Measurements from ENCODE around the gene TMPRSS6. TPM values are rescaled to one million over a fixed set of nuclear protein-coding genes. Genes with fewer than 3 reads are reported as not detected.
A peak's percentile ranks its signal among the peaks of the same experiment; 100 is the strongest.

The TMPRSS6 gene
- total and polyA plus RNA-seq, 5 donors: not detected

DNA sequence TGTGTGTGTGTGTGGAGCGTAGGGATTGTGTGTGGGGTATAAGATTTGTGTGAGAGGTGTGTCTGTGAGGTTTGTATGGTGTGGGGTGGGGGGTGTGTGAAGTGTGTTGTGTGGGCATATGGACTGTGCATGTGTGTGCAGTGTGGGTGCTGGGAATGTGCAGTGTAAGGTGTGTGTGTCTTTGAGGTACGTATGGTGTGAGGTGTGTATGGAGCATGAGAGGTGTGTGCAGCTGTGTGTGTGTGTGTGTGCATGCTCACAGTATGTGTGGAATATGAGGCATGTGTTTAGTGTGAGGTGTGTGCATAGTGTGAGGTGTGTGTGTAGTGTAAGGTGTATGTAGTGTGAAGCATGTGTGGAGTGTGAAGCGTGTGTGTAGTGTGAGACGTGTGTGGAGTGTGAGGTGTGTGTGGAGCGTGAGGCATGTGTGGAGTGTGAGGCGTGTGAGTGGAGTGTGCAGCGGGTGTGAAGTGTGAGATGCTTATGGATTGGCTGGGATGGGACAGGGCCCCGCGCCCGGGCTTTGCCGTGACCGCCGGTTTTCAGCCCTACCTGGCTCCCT, 1.7 kb upstream of the TMPRSS6 start:
- DNase-seq (peak in 1 of 3 donors; percentile 13), ATAC-seq (no peak)
- no peaks in the 10 kb centered on the region for H3K27me3 ChIP-seq (ENCODE audit: control insufficient read depth, insufficient read depth)
- intact Hi-C loops (cut with DNase I): no loop called here
- H3K27ac ChIP-seq (ENCODE audit: low read length): no peak overlapping the region
- H3K4me3 ChIP-seq (ENCODE audit: low read length): no peak overlapping the region
- 89% methylated on average over 13 of the region's 13 CpGs for WGBS
- H3K9me3 ChIP-seq (ENCODE audit: control insufficient read depth, low read length): no peaks in the 10 kb centered on the region
- H3K4me1 ChIP-seq (ENCODE audit: control insufficient read depth, insufficient read depth, low read length): no peaks in the 10 kb centered on the region

DNA sequence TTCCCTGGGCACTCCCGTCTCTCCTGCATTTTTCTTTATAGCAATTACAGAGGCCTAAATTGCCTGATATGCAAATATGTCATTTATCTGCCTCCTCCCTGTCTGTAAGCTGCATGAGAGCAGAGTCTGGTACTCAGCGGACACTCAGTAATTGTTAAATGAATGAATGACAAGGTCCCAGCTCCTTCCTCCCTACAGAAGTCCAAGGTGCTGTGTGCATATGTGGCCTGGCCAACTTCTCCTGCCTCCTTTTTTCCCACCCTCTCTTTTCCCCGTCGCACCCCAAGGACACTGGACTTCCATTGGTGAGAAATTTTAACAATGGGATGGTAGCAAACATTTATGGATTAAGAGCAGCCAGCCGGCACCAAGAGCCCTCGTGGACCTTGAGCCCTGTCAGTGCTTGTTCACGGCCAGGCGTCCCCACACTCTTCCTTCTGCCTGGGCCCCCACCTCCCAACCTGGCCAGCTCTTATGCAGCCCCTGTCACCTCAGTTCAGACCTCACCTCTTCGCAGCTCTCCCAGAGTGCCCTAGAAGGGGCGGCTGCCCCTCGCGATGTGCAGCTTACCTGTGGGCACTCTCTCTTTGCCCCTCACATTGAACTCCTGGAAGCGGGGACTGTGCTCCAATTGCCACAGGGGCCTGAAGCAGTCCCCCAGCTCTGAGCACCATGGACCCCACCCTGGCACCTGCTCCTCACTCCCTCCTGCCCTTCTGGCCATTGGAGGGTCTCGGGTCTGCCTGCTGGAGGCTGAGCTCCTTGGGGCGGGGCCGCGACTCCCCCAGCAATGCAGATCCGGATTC, 1.5 kb downstream of the TMPRSS6 start:
- ATAC-seq (no peak), DNase-seq (no peak)
- 87% methylated on average over 18 of the region's 18 CpGs for WGBS
- H3K4me3 ChIP-seq (ENCODE audit: low read length): no peak overlapping the region
- no peaks in the 10 kb centered on the region for H3K9me3 ChIP-seq (ENCODE audit: control insufficient read depth, low read length)
- intact Hi-C loops (cut with DNase I): no loop called here
- H3K4me1 ChIP-seq (ENCODE audit: control insufficient read depth, insufficient read depth, low read length): no peaks in the 10 kb centered on the region
- H3K27ac ChIP-seq (ENCODE audit: low read length): no peak overlapping the region
- H3K27me3 ChIP-seq (ENCODE audit: control insufficient read depth, insufficient read depth): no peaks in the 10 kb centered on the region

DNA sequence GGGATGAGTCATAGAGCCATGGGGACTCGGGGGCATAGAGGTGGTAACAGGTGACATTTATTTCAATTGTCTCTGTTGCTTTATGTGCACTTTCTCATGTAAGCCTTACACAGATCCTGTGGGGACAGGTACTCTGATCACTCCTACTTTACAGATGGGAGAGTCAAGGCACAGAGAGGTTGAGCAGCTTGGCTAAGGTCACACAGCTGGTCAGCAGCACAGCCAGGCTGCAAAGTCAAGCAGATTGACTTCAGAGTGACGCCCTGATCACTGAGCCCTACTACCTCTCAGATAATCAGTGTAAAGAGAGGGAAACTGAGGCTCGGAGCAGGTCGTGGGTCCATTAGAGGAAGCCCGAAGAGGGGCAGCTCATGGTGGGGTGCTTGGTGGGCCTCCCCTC, 3.5 kb downstream of the TMPRSS6 start:
- Histone ChIP-seq H3K4me1 (ENCODE audit: control insufficient read depth, insufficient read depth, low read length) (no peaks in the 10 kb centered on the region), H3K27ac (ENCODE audit: low read length) (no peak overlapping the region), H3K9me3 (ENCODE audit: control insufficient read depth, low read length) (no peaks in the 10 kb centered on the region), H3K27me3 (ENCODE audit: control insufficient read depth, insufficient read depth) (no peaks in the 10 kb centered on the region), H3K4me3 (ENCODE audit: low read length) (no peak overlapping the region)
- ATAC-seq (no peak), DNase-seq (no peak)
- WGBS: 84% methylated on average over 5 of the region's 5 CpGs
- intact Hi-C loops (cut with DNase I): no loop called here

DNA sequence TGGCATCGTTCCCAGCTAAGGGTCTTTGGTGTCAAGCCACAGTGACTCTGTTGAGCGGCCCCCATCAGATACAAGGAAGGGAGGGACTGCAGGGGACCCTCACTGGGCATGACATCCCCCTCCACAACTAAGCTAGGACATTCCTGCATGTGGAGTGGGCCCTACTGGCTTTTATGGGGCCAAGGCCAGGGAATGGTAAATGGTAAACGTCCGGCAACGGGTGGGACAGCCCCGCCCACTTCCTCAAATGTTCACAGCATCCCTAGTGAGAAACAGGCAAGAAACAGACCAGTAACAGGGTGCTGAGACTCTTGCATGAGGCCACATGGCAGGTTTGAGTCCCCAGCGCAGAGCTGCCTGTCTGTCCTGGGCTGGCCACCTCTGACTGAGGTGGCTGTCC, 4.4 kb downstream of the TMPRSS6 start:
- Histone ChIP-seq H3K27ac (ENCODE audit: low read length) (no peak overlapping the region), H3K4me3 (ENCODE audit: low read length) (no peak overlapping the region), H3K4me1 (ENCODE audit: control insufficient read depth, insufficient read depth, low read length) (no peaks in the 10 kb centered on the region), H3K9me3 (ENCODE audit: control insufficient read depth, low read length) (no peaks in the 10 kb centered on the region), H3K27me3 (ENCODE audit: control insufficient read depth, insufficient read depth) (no peaks in the 10 kb centered on the region)
- ATAC-seq (no peak), DNase-seq (no peak)
- 23% methylated on average over 7 of the region's 7 CpGs for WGBS
- intact Hi-C loops (cut with DNase I): no loop called here

DNA sequence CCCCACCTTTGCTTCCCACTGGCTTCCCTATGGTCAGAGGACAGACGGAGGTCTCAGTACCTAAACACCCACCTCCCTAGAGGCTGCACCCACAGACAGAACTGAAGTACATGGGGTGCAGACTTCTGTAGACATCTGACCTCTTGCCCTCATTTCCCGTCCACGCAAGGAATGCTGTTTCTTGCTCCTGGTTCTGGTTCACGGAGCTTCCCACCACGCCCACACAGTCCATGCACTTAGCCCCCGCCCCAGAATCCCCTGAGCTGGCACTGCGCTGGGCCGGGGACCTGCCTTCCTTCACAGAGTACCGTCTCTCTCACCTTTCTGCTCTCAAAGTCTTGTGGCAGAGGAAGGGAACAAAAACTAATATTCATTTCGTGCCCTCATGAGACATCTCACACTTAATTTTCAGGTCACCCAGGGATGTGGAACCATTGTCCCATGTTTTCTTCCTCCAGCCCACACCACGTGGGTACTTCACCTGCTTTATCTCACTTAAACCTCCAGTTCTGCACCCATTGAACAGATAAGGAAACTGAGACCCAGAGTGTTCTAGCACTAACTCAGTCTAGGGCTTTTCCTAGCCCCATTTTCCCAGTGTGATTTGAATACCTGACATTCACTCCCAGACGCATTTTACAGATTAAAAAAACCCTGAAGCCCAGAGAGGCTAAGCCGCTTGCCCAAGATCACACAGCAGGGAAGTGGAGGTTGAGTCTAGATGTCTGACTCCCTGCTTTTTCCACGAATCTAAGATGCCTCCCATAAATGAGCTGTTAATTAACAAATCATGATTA, 5.7 kb downstream of the TMPRSS6 start:
- H3K4me1 ChIP-seq (ENCODE audit: control insufficient read depth, insufficient read depth, low read length): no peaks in the 10 kb centered on the region
- whole genome bisulfite sequencing: 52% methylated on average over 14 of the region's 14 CpGs
- no peaks in the 10 kb centered on the region for H3K9me3 ChIP-seq (ENCODE audit: control insufficient read depth, low read length)
- no peak overlapping the region for H3K4me3 ChIP-seq (ENCODE audit: low read length)
- H3K27ac ChIP-seq (ENCODE audit: low read length): no peak overlapping the region
- intact Hi-C loops (cut with DNase I): no loop called here
- ATAC-seq (no peak), DNase-seq (no peak)
- no peaks in the 10 kb centered on the region for H3K27me3 ChIP-seq (ENCODE audit: control insufficient read depth, insufficient read depth)

DNA sequence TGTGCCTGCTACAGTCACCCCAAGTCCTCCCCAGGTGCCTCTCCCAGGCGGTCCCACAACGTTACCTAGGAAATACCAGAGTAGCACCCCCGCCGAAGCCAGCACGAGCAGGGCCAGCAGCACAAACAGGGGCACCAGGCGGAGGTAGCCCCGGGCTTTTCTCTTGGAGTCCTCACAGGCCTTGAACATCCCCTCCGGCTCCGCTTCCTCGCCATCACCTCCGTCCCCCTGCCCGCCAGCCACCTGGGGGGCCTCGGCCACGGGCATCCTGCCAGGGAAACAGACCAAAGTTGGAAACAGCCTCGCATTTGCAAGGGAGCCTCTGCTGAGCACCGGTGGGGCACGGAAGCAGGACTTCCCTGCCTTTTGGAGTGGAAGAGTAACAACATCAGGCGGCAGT, 6.4 kb downstream of the TMPRSS6 start:
- ATAC-seq (no peak), DNase-seq (no peak)
- intact Hi-C loops (cut with DNase I): no loop called here
- Histone ChIP-seq H3K9me3 (ENCODE audit: control insufficient read depth, low read length) (no peaks in the 10 kb centered on the region), H3K4me1 (ENCODE audit: control insufficient read depth, insufficient read depth, low read length) (no peaks in the 10 kb centered on the region), H3K27ac (ENCODE audit: low read length) (no peak overlapping the region), H3K4me3 (ENCODE audit: low read length) (no peak overlapping the region), H3K27me3 (ENCODE audit: control insufficient read depth, insufficient read depth) (no peaks in the 10 kb centered on the region)
- WGBS: 45% methylated on average over 18 of the region's 18 CpGs

DNA sequence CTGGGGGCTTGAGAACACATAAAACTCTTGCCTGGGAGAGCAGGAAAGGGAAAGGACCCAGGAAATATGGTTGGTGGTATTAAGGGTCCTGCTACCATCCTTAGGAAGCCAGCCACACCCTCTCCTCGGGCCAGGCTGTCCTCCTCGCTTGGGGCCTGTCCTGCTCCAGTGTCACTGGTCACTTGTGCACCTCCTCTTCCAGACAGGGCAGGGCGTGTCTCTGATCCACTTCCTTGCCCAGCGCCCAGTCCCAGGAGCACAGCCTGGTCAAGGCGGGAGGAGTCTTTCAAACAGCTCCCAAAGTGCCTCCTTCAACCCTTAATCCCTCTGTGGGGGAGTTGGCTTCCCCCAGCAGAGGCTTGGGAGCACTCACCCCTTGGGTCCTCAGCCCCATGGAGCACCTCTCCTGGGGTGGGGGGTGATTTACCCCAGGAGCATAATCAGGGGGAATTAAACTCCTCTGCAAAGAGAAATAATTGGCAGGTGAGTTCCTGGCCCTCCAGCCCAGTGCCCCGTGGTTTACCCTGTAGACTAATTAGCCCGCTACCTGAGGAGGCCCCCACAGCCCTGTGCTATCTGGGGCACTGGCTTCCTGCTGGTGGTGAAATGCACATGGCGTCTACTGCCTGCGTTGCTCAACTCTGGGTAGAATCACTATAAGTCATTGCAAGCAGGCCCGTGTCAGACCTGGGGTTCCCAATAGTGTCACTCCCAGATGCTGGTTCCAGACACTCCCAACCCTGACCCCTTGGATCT, 8.0 kb downstream of the TMPRSS6 start:
- no peak for ATAC-seq
- Histone ChIP-seq H3K27ac (ENCODE audit: low read length) (no peak overlapping the region), H3K27me3 (ENCODE audit: control insufficient read depth, insufficient read depth) (no peaks in the 10 kb centered on the region), H3K4me3 (ENCODE audit: low read length) (no peak overlapping the region), H3K4me1 (ENCODE audit: control insufficient read depth, insufficient read depth, low read length) (no peaks in the 10 kb centered on the region), H3K9me3 (ENCODE audit: control insufficient read depth, low read length) (no peaks in the 10 kb centered on the region)
- no peak for DNase-seq
- 75% methylated on average over 10 of the region's 10 CpGs for WGBS
- intact Hi-C loops (cut with DNase I): no loop called here

DNA sequence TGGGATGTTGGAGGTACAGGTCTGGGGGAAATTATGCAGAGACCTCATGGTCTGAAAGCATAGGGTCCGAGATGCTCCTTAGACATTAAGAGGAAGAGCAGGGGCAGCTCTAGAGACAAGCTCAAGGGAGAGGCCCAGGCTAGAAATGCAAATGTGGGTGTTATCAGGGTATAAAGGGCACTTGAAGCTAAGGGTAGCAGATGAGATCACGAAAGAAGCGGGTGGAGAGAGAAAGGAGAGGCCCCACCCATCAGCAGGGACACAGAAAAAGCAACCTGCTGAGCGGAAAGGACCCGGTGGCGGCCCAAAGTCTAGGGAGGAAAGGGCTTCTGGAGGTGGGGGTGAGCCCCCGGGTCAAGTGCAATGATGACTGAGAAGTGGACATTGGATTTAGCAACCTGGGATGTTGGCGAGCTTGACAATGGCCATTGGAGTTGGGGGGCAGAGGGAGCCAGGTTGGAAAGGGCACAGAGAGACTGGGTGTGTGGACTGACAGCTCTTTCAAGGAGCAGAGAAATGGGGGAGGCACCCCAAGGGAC, 8.9 kb downstream of the TMPRSS6 start:
- H3K4me3 ChIP-seq (ENCODE audit: low read length): no peak overlapping the region
- no peaks in the 10 kb centered on the region for H3K27me3 ChIP-seq (ENCODE audit: control insufficient read depth, insufficient read depth)
- intact Hi-C loops (cut with DNase I): no loop called here
- H3K27ac ChIP-seq (ENCODE audit: low read length): no peak overlapping the region
- H3K4me1 ChIP-seq (ENCODE audit: control insufficient read depth, insufficient read depth, low read length): no peaks in the 10 kb centered on the region
- no peaks in the 10 kb centered on the region for H3K9me3 ChIP-seq (ENCODE audit: control insufficient read depth, low read length)
- 67% methylated on average over 8 of the region's 8 CpGs for WGBS
- no peak for DNase-seq
- no peak for ATAC-seq

DNA sequence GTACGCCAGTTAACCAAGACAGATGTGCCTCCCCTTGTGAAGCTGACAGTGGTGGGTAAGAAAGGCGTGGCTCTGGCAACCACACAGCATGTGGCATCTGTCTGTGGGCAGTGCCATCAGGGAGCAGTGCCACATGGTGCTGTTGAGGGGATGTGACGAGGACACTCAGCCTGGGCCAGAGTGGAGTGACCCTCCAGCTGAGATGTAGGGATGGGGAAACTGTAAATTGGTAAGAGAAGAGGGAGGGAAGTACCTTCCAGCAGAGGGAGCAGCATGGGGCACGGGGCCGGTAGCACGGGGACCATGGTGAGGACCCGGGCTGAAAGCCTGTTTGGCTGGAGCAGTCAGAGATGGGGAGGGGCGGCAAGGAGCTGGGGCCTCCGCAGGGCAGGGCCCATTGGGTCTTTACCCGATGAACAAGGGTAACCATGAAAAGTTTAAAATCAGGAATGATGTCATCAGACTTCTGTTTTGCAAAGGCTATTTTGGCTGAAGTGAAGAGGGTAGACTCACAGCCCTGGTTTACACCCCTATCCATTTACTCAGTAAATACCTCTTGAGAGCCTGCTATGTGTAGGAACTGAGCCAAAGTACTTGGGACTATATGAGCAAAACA, 10.4 kb downstream of the TMPRSS6 start:
- DNase-seq (no peak), ATAC-seq (no peak)
- Histone ChIP-seq H3K4me3 (ENCODE audit: low read length) (no peak overlapping the region), H3K4me1 (ENCODE audit: control insufficient read depth, insufficient read depth, low read length) (no peaks in the 10 kb centered on the region), H3K27ac (ENCODE audit: low read length) (no peak overlapping the region), H3K9me3 (ENCODE audit: control insufficient read depth, low read length) (no peaks in the 10 kb centered on the region), H3K27me3 (ENCODE audit: control insufficient read depth, insufficient read depth) (no peaks in the 10 kb centered on the region)
- WGBS: 50% methylated on average over 10 of the region's 10 CpGs
- intact Hi-C loops (cut with DNase I): no loop called here

DNA sequence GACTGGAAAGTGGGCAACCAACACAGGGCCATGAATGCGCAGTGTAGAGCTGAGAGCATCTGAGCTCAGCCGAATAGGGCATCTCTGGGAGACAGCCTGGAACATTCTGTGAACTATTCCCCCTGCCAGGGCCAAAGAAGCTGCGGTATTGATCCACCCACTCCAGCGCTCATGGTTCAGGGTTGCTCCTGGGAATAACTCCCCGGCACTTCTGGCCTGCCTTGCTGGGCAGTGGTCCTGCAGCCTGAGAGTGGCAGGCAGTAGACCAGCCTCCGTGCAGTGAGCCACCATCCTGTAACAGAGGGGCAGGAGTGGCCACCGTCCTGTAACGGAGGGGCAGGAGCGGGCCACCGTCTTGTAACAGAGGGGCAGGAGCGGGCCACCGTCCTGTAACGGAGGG, 12.2 kb downstream of the TMPRSS6 start:
- Histone ChIP-seq H3K27ac (ENCODE audit: low read length) (no peak overlapping the region), H3K27me3 (ENCODE audit: control insufficient read depth, insufficient read depth) (no peaks in the 10 kb centered on the region), H3K4me3 (ENCODE audit: low read length) (no peak overlapping the region), H3K4me1 (ENCODE audit: control insufficient read depth, insufficient read depth, low read length) (no peaks in the 10 kb centered on the region), H3K9me3 (ENCODE audit: control insufficient read depth, low read length) (no peaks in the 10 kb centered on the region)
- DNase-seq: no peak
- intact Hi-C loops (cut with DNase I): no loop called here
- WGBS: 70% methylated on average over 13 of the region's 13 CpGs
- ATAC-seq: no peak
